Activated naive CD8-positive, alpha-beta T cell (primary cell): Measurements from ENCODE around the gene MSH3.
A peak's percentile ranks its signal among the peaks of the same experiment; 100 is the strongest.
"Not testable (repeated sequence)": the region's sequence is repeated elsewhere in the genome, so short reads cannot be mapped to it uniquely, and the experiment has no call there.

Experiments used
- H3K27ac Mint-ChIP-seq: one replicate; pipeline ENCODE4 v1.8.0; 2021; ENCODE audit warnings: mixed read lengths
- H3K27me3 Mint-ChIP-seq: one replicate; pipeline ENCODE4 v1.8.0; 2021; ENCODE audit warnings: mixed read lengths
- H3K36me3 Mint-ChIP-seq: one replicate; pipeline ENCODE4 v1.8.0; 2021; ENCODE audit warnings: mixed read lengths
- H3K4me1 Mint-ChIP-seq: one replicate; pipeline ENCODE4 v1.8.0; 2021; ENCODE audit warnings: low read depth, mixed read lengths
- H3K4me3 Mint-ChIP-seq: one replicate; pipeline ENCODE4 v1.8.0; 2021; ENCODE audit warnings: mild to moderate bottlenecking, mixed read lengths
- H3K9me3 Mint-ChIP-seq: one replicate; pipeline ENCODE4 v1.8.0; 2021; ENCODE audit warnings: low read depth, mixed read lengths

The MSH3 gene

GRCh38 chr5:80798166-80798565 lies 143.7 kb downstream of the MSH3 start:
- H3K9me3 Mint-ChIP-seq: no peaks in the 10 kb centered on the region
- H3K27ac Mint-ChIP-seq: no peak overlapping the region
- no peak overlapping the region for H3K4me3 Mint-ChIP-seq
- H3K4me1 Mint-ChIP-seq: peaks cover 1% of the 10 kb centered on the region
- H3K27me3 Mint-ChIP-seq: no peaks in the 10 kb centered on the region
- H3K36me3 Mint-ChIP-seq: peaks cover 23% of the 10 kb centered on the region

- Mint-ChIP-seq H3K4me3 (no peak overlapping the region), H3K27ac (no peak overlapping the region), H3K36me3 (peaks cover 23% of the 10 kb centered on the region), H3K4me1 (peaks cover 1% of the 10 kb centered on the region), H3K27me3 (no peaks in the 10 kb centered on the region), H3K9me3 (no peaks in the 10 kb centered on the region)
These were observed 144.2 kb downstream of the MSH3 start for GRCh38 chr5:80798633-80799032.

GRCh38 chr5:80799041-80799440 lies 144.6 kb downstream of the MSH3 start:
- Mint-ChIP-seq H3K27me3 (no peaks in the 10 kb centered on the region), H3K4me1 (peaks cover 1% of the 10 kb centered on the region), H3K9me3 (no peaks in the 10 kb centered on the region), H3K4me3 (no peak overlapping the region), H3K27ac (no peak overlapping the region), H3K36me3 (peaks cover 23% of the 10 kb centered on the region)

GRCh38 chr5:80799573-80799972 lies 145.1 kb downstream of the MSH3 start:
- Mint-ChIP-seq H3K36me3 (peaks cover 23% of the 10 kb centered on the region), H3K4me3 (no peak overlapping the region), H3K27me3 (no peaks in the 10 kb centered on the region), H3K4me1 (peaks cover 1% of the 10 kb centered on the region), H3K9me3 (no peaks in the 10 kb centered on the region), H3K27ac (no peak overlapping the region)

GRCh38 chr5:80804332-80804731 lies 149.9 kb downstream of the MSH3 start:
- no peak overlapping the region for H3K27ac Mint-ChIP-seq
- no peaks in the 10 kb centered on the region for H3K9me3 Mint-ChIP-seq
- no peaks in the 10 kb centered on the region for H3K4me1 Mint-ChIP-seq
- no peak overlapping the region for H3K4me3 Mint-ChIP-seq
- no peaks in the 10 kb centered on the region for H3K27me3 Mint-ChIP-seq
- peaks cover 18% of the 10 kb centered on the region for H3K36me3 Mint-ChIP-seq

- peaks cover 22% of the 10 kb centered on the region for H3K36me3 Mint-ChIP-seq
- no peaks in the 10 kb centered on the region for H3K9me3 Mint-ChIP-seq
- H3K27ac Mint-ChIP-seq: no peak overlapping the region
- no peak overlapping the region for H3K4me3 Mint-ChIP-seq
- no peaks in the 10 kb centered on the region for H3K4me1 Mint-ChIP-seq
- H3K27me3 Mint-ChIP-seq: no peaks in the 10 kb centered on the region
These were observed 150.6 kb downstream of the MSH3 start for GRCh38 chr5:80805038-80805437.

GRCh38 chr5:80806929-80807328 lies 152.5 kb downstream of the MSH3 start:
- Mint-ChIP-seq H3K27me3 (no peaks in the 10 kb centered on the region), H3K4me3 (no peak overlapping the region), H3K36me3 (peaks cover 12% of the 10 kb centered on the region), H3K9me3 (no peaks in the 10 kb centered on the region), H3K27ac (no peak overlapping the region), H3K4me1 (no peaks in the 10 kb centered on the region)

- H3K36me3 Mint-ChIP-seq: peaks cover 12% of the 10 kb centered on the region
- H3K9me3 Mint-ChIP-seq: no peaks in the 10 kb centered on the region
- no peak overlapping the region for H3K27ac Mint-ChIP-seq
- no peaks in the 10 kb centered on the region for H3K4me1 Mint-ChIP-seq
- H3K27me3 Mint-ChIP-seq: no peaks in the 10 kb centered on the region
- no peak overlapping the region for H3K4me3 Mint-ChIP-seq
These were observed 155.0 kb downstream of the MSH3 start for GRCh38 chr5:80809451-80809850.

- Mint-ChIP-seq H3K4me1 (no peaks in the 10 kb centered on the region), H3K9me3 (no peaks in the 10 kb centered on the region), H3K27ac (no peak overlapping the region), H3K27me3 (no peaks in the 10 kb centered on the region), H3K36me3 (peaks cover 18% of the 10 kb centered on the region), H3K4me3 (no peak overlapping the region)
These were observed 156.0 kb downstream of the MSH3 start for GRCh38 chr5:80810425-80810824.

- Mint-ChIP-seq H3K27me3 (no peaks in the 10 kb centered on the region), H3K4me1 (no peaks in the 10 kb centered on the region), H3K36me3 (peaks cover 36% of the 10 kb centered on the region), H3K9me3 (peaks cover 6% of the 10 kb centered on the region), H3K4me3 (no peak overlapping the region), H3K27ac (no peak overlapping the region)
These were observed 162.1 kb downstream of the MSH3 start for GRCh38 chr5:80816590-80816989.

- peaks cover 41% of the 10 kb centered on the region for H3K36me3 Mint-ChIP-seq
These were observed 166.2 kb downstream of the MSH3 start for GRCh38 chr5:80820685-80821084.

GRCh38 chr5:80822640-80823039 lies 168.2 kb downstream of the MSH3 start:
- no peak overlapping the region for H3K4me3 Mint-ChIP-seq
- no peaks in the 10 kb centered on the region for H3K9me3 Mint-ChIP-seq
- peaks cover 35% of the 10 kb centered on the region for H3K36me3 Mint-ChIP-seq
- no peaks in the 10 kb centered on the region for H3K4me1 Mint-ChIP-seq
- H3K27me3 Mint-ChIP-seq: no peaks in the 10 kb centered on the region
- H3K27ac Mint-ChIP-seq: no peak overlapping the region

More at GRCh38 chr5:80820685-80821084, 166.2 kb downstream of the MSH3 start:
- Mint-ChIP-seq H3K4me3 (no peak overlapping the region), H3K27me3 (no peaks in the 10 kb centered on the region), H3K27ac (no peak overlapping the region), H3K4me1 (no peaks in the 10 kb centered on the region), H3K9me3 (peaks cover 6% of the 10 kb centered on the region)

GRCh38 chr5:80824159-80824558 lies 169.7 kb downstream of the MSH3 start:
- H3K4me1 Mint-ChIP-seq, H3K27me3 Mint-ChIP-seq, H3K27ac Mint-ChIP-seq, H3K4me3 Mint-ChIP-seq, H3K9me3 Mint-ChIP-seq: not testable (repeated sequence)
- H3K36me3 Mint-ChIP-seq: peaks cover 48% of the 10 kb centered on the region

- Mint-ChIP-seq H3K27ac (no peak overlapping the region), H3K36me3 (peaks cover 53% of the 10 kb centered on the region), H3K4me3 (no peak overlapping the region), H3K9me3 (no peaks in the 10 kb centered on the region), H3K27me3 (no peaks in the 10 kb centered on the region), H3K4me1 (no peaks in the 10 kb centered on the region)
These were observed 171.5 kb downstream of the MSH3 start for GRCh38 chr5:80825786-80826460.

GRCh38 chr5:80834710-80835109 lies 180.3 kb downstream of the MSH3 start:
- Mint-ChIP-seq H3K4me3 (no peak overlapping the region), H3K36me3 (peaks cover 11% of the 10 kb centered on the region), H3K27ac (no peak overlapping the region)

GRCh38 chr5:80835128-80835527 lies 180.7 kb downstream of the MSH3 start:
- Mint-ChIP-seq H3K27ac (peak overlapping the region; percentile 10), H3K27me3 (no peaks in the 10 kb centered on the region), H3K9me3 (no peaks in the 10 kb centered on the region), H3K36me3 (peaks cover 9% of the 10 kb centered on the region), H3K4me1 (peaks cover 5% of the 10 kb centered on the region), H3K4me3 (no peak overlapping the region)

More at GRCh38 chr5:80834710-80835109, 180.3 kb downstream of the MSH3 start:
- H3K4me1 Mint-ChIP-seq: peaks cover 5% of the 10 kb centered on the region
- no peaks in the 10 kb centered on the region for H3K27me3 Mint-ChIP-seq
- H3K9me3 Mint-ChIP-seq: no peaks in the 10 kb centered on the region
